Effector memory CD4-positive, alpha-beta T cell (primary cell): Measurements from ENCODE around the gene KIF13A.

Experiments
- DNase-seq, 3 donors: peaks; one replicate each; pipeline ENCODE4 v3.0.0-alpha.2; 2020
- H3K27ac ChIP-seq: 2 replicates; pipeline ENCODE4 v1.7.0; 2013; ENCODE audit warnings: mild to moderate bottlenecking, low read length, moderate library complexity; ENCODE audit not compliant: insufficient read depth, poor library complexity, severe bottlenecking
- H3K27me3 ChIP-seq: replicated peaks from 2 replicates; pipeline ENCODE4 v1.7.0; 2013; ENCODE audit warnings: mild to moderate bottlenecking, low read length; ENCODE audit not compliant: insufficient read depth, control insufficient read depth, poor library complexity, severe bottlenecking
- H3K36me3 ChIP-seq: 2 replicates; pipeline ENCODE4 v1.7.0; 2013; ENCODE audit warnings: mild to moderate bottlenecking, low read length, moderate library complexity; ENCODE audit not compliant: control insufficient read depth, insufficient read depth
- H3K4me1 ChIP-seq: 2 replicates; pipeline ENCODE4 v1.7.0; 2013; ENCODE audit warnings: low read length, mild to moderate bottlenecking; ENCODE audit not compliant: control insufficient read depth, insufficient read depth, poor library complexity, severe bottlenecking
- H3K4me3 ChIP-seq: 2 replicates; pipeline ENCODE4 v1.7.0; 2013; ENCODE audit warnings: low read length, low read depth, mild to moderate bottlenecking; ENCODE audit not compliant: insufficient read depth, poor library complexity, severe bottlenecking
- H3K9me3 ChIP-seq: 2 replicates; pipeline ENCODE4 v1.7.0; 2013; ENCODE audit warnings: mild to moderate bottlenecking, low read length, moderate library complexity; ENCODE audit not compliant: control insufficient read depth
- total RNA-seq, 3 donors: gene quantifications; one replicate each; lab custom pipeline; 2026; lab: John Stamatoyannopoulos, UW

The KIF13A gene
- 0.69 to 3.5 (median 1.6) reads per million in 3 donors for total RNA-seq

DNA sequence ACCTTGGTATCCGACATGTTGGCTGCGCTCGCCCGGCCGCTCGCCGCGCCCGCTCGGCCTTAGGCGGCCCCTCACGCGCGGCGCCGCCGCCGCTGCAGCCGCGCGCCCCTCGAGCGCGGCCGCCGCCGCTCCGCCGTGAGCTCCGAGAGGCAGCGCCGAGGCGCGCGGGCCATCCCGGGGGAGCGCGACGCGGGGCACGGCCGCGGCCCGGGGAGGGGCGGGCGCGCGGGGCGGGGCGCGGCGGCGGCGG is at the start of gene KIF13A:
Gene KIF13A (minus strand): TSS at position 189 of the 250 bp plus-strand sequence. CDS start 172 bp downstream, at position 17.
- peaks cover 6% of the 10 kb centered on the region for H3K4me1 ChIP-seq
- no peaks in the 10 kb centered on the region for H3K36me3 ChIP-seq
- peak within 1 kb of the TSS; percentile 53 for H3K4me3 ChIP-seq
- no peak within 1 kb of the TSS for H3K27ac ChIP-seq
- peaks cover 8% of the 10 kb centered on the region for H3K27me3 ChIP-seq
- DNase-seq = no peak
- no peaks in the 10 kb centered on the region for H3K9me3 ChIP-seq

DNA sequence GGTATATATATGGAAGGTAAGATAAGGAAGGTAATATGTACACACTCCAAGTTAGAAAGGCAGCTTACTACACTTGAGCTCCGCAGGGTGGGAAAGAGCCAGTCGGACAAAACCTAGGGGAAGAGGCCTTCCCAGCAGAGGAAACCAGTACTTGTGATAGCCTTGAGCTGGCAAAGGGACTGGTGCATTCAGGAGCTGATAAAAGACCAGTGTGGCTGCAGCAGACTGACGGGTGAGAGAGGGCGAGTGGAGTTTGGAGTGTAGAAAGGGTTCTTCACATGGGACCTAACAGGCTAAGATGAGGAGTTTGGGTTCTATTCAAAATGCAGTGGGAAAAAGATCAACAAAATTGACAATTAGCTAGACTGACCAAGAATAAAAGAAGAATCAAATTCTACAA is 49.3 kb upstream of the KIF13A start:
- no peak for DNase-seq
- Histone ChIP-seq H3K4me3 (no peak overlapping the region), H3K4me1 (no peaks in the 10 kb centered on the region), H3K9me3 (no peaks in the 10 kb centered on the region), H3K27me3 (no peaks in the 10 kb centered on the region), H3K27ac (no peak overlapping the region), H3K36me3 (no peaks in the 10 kb centered on the region)

DNA sequence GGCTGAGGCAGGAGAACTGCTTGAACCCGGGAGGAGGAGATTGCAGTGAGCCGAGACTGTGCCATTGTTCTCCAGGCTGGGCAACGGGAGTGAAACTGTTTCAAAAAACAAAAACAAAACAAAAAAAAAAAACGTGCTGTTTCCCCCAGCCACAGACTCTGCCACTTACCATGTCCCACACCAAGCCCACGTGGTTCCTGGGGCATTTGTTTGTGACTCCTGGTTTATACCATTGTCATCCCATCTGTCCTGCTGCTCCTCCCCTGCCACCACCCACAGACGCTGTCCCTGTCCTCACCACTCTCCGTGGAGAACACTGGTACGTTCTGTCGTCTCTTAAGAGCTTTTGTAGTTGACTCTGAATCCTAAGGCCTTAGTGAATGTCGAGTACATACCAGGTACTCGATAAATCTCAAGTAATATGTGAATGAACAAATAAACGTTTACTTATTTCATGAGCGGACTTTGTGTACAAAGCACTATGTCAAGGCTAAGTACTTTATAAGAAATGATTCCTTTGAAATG is 48.0 kb upstream of the KIF13A start:
- Histone ChIP-seq H3K4me3 (no peak overlapping the region), H3K36me3 (no peaks in the 10 kb centered on the region), H3K9me3 (no peaks in the 10 kb centered on the region), H3K27me3 (no peaks in the 10 kb centered on the region), H3K4me1 (no peaks in the 10 kb centered on the region), H3K27ac (no peak overlapping the region)
- DNase-seq = no peak

DNA sequence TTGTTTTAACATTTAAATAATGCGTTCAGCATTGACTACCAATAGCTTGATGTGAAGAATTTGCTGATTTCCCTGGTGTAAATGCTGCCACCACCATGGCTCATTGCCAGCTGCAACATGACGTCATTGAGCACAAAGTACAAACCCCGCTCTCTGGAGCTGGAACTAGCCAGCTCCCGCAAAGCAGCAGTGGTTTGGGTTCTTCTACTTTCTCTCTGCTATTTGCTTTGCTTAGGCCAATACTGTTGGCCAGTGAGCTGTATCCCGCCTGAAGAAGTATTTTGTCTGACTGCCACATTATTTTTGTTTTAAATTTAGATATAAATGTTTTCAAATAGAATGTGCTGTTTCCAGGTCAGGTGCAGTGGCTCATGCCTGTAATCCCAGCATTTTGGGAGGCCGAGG is 47.4 kb upstream of the KIF13A start:
- no peaks in the 10 kb centered on the region for H3K36me3 ChIP-seq
- no peak overlapping the region for H3K27ac ChIP-seq
- no peaks in the 10 kb centered on the region for H3K4me1 ChIP-seq
- no peaks in the 10 kb centered on the region for H3K27me3 ChIP-seq
- H3K9me3 ChIP-seq = no peaks in the 10 kb centered on the region
- DNase-seq = no peak
- no peak overlapping the region for H3K4me3 ChIP-seq

DNA sequence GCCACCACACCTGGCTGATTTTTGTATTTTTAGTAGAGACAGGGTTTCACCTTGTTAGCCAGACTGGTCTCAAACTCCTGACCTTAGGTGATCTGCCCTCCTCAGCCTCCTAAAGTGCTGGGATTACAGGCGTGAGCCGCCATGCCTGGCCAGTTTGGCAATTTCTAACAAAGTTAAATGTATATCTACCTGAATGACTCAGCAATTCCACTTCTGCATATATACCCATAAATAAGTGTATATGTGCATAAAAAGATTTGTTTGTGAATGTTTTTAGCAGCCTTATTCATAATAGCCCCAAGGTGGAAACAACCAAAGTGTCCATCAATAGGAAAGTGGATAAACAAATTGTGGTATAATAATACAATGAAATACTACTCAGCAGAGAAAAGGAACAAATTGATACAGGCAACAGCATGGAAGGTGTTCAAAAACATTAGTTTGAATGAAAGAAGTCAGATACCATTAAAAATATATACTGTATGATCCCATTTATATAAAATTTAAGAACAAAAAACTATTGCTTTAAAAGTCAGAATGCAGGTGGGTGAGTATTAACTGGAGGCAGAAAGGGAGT is 44.3 kb upstream of the KIF13A start:
- DNase-seq = no peak
- no peak overlapping the region for H3K4me3 ChIP-seq
- no peaks in the 10 kb centered on the region for H3K4me1 ChIP-seq
- no peaks in the 10 kb centered on the region for H3K27me3 ChIP-seq
- H3K27ac ChIP-seq = no peak overlapping the region
- no peaks in the 10 kb centered on the region for H3K9me3 ChIP-seq
- H3K36me3 ChIP-seq = no peaks in the 10 kb centered on the region

DNA sequence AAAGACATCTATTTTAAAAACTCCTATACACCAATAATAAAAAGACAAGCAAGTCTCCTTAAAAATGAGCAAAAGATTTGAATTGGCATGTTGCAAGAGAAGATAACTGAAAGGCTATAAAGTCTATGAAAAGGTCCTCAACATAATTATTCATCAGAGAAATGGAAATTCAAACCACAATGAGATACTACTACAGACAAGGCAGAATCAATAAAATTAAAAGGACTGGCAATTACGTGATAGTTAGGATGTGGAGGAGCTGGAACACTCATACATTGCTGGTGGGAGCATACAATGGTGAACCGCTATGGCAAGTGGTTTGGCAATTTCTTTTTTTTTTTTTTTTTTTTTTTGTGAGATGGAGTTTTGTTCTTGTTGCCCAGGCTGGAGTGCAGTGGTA is 43.8 kb upstream of the KIF13A start:
- no peak for DNase-seq
- Histone ChIP-seq H3K4me3 (no peak overlapping the region), H3K36me3 (no peaks in the 10 kb centered on the region), H3K9me3 (no peaks in the 10 kb centered on the region), H3K4me1 (no peaks in the 10 kb centered on the region), H3K27ac (no peak overlapping the region), H3K27me3 (no peaks in the 10 kb centered on the region)

DNA sequence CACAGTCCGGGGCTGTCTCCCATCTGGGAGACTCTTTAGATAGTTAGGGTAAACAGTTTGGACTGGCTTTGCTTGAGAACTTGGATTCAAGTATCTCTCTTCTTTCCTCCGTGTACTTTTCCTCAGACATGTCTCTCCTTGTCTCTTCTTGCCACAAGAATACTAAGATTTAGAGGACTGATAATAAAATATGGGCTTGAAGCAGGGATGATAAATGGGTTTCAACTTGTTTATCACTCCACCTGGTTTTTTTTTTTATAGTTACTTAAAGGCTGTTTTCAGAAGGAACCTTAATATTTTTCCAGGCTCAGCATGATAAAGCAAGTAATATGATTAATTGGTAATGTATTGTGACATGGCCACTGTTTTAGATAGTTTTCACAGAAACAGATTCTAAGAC is 40.9 kb upstream of the KIF13A start:
- Histone ChIP-seq H3K9me3 (no peaks in the 10 kb centered on the region), H3K27me3 (no peaks in the 10 kb centered on the region), H3K4me3 (no peak overlapping the region), H3K27ac (no peak overlapping the region), H3K4me1 (no peaks in the 10 kb centered on the region), H3K36me3 (no peaks in the 10 kb centered on the region)
- no peak for DNase-seq

DNA sequence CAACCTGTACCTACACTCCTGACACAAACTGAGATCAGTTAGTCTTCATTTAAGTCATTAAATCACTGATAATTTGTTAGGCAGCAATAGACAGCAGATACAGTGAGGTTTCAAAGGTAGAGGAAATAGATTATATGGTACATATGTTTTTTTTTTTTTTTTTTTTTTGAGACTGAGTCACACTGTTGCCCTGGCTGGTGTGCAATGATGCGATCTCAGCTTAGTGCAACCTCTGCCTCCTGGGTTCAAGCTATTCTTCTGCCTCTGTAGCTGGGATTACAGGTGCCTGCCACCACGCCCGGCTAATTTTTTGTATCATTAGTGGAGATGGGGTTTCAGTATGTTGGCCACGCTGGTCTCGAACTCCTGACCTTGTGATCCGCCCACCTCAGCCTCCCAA is 38.2 kb upstream of the KIF13A start:
- Histone ChIP-seq H3K36me3 (no peaks in the 10 kb centered on the region), H3K27ac (no peak overlapping the region), H3K9me3 (no peaks in the 10 kb centered on the region), H3K27me3 (no peaks in the 10 kb centered on the region), H3K4me3 (no peak overlapping the region), H3K4me1 (no peaks in the 10 kb centered on the region)
- DNase-seq = no peak

DNA sequence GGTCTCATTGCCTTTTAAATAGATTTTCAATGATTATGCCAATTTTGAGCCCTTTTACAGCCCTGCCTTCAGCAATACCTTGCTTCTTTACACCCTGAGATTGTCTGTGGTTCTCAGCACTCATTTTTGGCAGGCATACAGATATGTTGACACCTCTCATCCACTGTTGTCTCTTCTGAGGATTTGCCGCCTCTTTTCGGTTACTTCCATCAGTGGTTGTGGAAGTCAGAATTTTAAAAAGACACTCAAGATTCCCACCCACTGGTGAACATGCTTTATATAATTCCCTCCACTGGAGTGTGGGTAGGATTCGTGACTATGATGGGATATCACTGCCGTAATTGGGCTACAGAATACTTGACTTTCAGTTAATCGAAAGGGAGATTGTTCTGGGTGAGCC is 37.4 kb upstream of the KIF13A start:
- Histone ChIP-seq H3K27ac (no peak overlapping the region), H3K4me1 (no peaks in the 10 kb centered on the region), H3K9me3 (no peaks in the 10 kb centered on the region), H3K27me3 (no peaks in the 10 kb centered on the region), H3K4me3 (no peak overlapping the region), H3K36me3 (no peaks in the 10 kb centered on the region)
- DNase-seq = no peak

DNA sequence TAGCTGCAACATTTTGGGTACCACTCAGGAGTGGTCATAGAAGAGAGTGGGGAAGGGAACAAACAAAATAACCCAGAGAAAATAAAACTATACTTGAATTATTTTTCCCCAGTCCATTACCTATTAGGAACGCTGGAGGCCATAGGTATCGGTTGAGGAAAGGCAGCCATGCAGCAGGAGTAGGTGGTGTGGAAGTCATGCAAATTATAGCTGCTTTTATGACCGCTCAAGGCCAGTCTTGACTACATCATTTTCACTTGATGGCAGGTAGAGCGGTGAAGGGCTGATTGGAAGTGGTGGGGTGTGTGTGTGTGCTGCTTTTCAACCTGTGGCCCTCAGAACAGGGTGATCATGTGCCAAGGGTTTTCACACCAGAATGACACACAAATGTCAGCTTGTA is 36.5 kb upstream of the KIF13A start:
- H3K4me3 ChIP-seq = no peak overlapping the region
- no peak overlapping the region for H3K27ac ChIP-seq
- H3K36me3 ChIP-seq = no peaks in the 10 kb centered on the region
- H3K9me3 ChIP-seq = no peaks in the 10 kb centered on the region
- H3K4me1 ChIP-seq = no peaks in the 10 kb centered on the region
- no peaks in the 10 kb centered on the region for H3K27me3 ChIP-seq
- no peak for DNase-seq
